Gastrocnemius medialis (tissue), 4 donors: ENCODE results near the gene CT55.
"Not testable (repeated sequence)": the region's sequence is repeated elsewhere in the genome, so short reads cannot be mapped to it uniquely, and the experiment has no call there.

Source experiments
- POLR2A ChIP-seq, 2 donors: fragments of 450-650 bp; IDR thresholded peaks; one replicate each; pipeline ENCODE4 v1.6.1; 2017; ENCODE audit warnings: antibody characterized with exemption in 2 of 2, mild to moderate bottlenecking in 2 of 2, moderate library complexity in 2 of 2
- TF ChIP-seq, protein P1 (sequence below), 5 experiments: fragments of 450-650 bp in 3 of 5; fragments of 200-600 bp in 2 of 5; sonication (generic) in 2 of 5; IDR thresholded peaks in 4 of 5; conservative IDR thresholded peaks in 1 of 5; 1 replicate in 4 of 5; 2 replicates in 1 of 5; pipeline ENCODE4 v1.5.1; 2016 to 2019; ENCODE audit warnings: antibody characterized with exemption in 5 of 5, mild to moderate bottlenecking in 3 of 5, moderate library complexity in 3 of 5

DNA sequence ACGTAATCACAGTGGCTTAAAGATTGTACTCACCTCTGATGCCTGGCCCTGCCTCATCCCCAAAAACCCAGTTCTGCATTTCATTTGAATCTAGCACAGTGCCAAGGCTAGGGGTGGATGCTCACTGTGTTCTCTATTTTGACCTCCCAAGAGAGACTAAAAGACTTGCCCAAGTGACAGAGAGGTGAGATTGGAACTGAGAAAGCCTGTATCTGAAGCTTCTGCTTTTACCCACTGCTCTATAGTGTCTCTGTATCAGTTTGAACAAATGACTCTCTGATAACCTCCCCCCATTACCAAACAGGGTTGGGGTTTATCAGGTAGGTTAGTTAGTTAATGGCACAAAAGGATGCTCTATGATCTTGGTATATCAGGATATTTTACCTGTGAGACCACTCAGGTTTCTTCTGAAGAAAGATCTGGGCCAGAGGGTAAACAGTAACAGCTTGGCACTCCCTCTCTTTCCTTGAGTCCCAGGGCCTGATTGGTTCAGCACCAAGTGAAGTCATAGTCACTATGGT lies 51.1 kb downstream of the CT55 start, which contains the start of gene ETDB:
- TF ChIP-seq, protein P1, sequence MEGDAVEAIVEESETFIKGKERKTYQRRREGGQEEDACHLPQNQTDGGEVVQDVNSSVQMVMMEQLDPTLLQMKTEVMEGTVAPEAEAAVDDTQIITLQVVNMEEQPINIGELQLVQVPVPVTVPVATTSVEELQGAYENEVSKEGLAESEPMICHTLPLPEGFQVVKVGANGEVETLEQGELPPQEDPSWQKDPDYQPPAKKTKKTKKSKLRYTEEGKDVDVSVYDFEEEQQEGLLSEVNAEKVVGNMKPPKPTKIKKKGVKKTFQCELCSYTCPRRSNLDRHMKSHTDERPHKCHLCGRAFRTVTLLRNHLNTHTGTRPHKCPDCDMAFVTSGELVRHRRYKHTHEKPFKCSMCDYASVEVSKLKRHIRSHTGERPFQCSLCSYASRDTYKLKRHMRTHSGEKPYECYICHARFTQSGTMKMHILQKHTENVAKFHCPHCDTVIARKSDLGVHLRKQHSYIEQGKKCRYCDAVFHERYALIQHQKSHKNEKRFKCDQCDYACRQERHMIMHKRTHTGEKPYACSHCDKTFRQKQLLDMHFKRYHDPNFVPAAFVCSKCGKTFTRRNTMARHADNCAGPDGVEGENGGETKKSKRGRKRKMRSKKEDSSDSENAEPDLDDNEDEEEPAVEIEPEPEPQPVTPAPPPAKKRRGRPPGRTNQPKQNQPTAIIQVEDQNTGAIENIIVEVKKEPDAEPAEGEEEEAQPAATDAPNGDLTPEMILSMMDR (IDR thresholded peaks at IDR 0.05 in 4 of 5, conservative IDR thresholded peaks at IDR 0.05 in 1 of 5), result not testable (repeated sequence)
- TF ChIP-seq POLR2A (IDR thresholded peaks at IDR 0.05), result not testable (repeated sequence)
